Parathyroid adenoma (tissue), 2 donors: ENCODE data around the gene GRIN2C.

Source experiments
- H2AFZ ChIP-seq: fragments of 300-600 bp; sonication (generic); one replicate; pipeline ENCODE4 v1.7.0; 2017; ENCODE audit warnings: antibody characterized with exemption, mild to moderate bottlenecking
- H3K27ac ChIP-seq: fragments of 300-600 bp; sonication (generic); one replicate; pipeline ENCODE4 v1.7.0; 2017
- H3K27me3 ChIP-seq: fragments of 300-600 bp; sonication (generic); one replicate; pipeline ENCODE4 v1.7.0; 2017; ENCODE audit warnings: low read length; ENCODE audit not compliant: control insufficient read depth, insufficient read depth
- H3K36me3 ChIP-seq: fragments of 300-600 bp; sonication (generic); one replicate; pipeline ENCODE4 v1.7.0; 2017; ENCODE audit warnings: low read length; ENCODE audit not compliant: control insufficient read depth, insufficient read depth
- H3K4me1 ChIP-seq: fragments of 300-600 bp; sonication (generic); one replicate; pipeline ENCODE4 v1.7.0; 2017; ENCODE audit warnings: control low read depth
- H3K4me2 ChIP-seq: fragments of 300-600 bp; sonication (generic); one replicate; pipeline ENCODE4 v1.7.0; 2017; ENCODE audit warnings: low read length
- H3K4me3 ChIP-seq: fragments of 300-600 bp; sonication (generic); one replicate; pipeline ENCODE4 v1.7.0; 2017; ENCODE audit warnings: low read depth, low read length
- H3K79me2 ChIP-seq: fragments of 300-600 bp; sonication (generic); one replicate; pipeline ENCODE4 v1.7.0; 2017; ENCODE audit warnings: control low read depth
- H3K9ac ChIP-seq: fragments of 300-600 bp; sonication (generic); one replicate; pipeline ENCODE4 v1.7.0; 2017; ENCODE audit warnings: mild to moderate bottlenecking
- H3K9me3 ChIP-seq: fragments of 300-600 bp; sonication (generic); one replicate; pipeline ENCODE4 v1.7.0; 2017; ENCODE audit warnings: low read length; ENCODE audit not compliant: control insufficient read depth
- TF ChIP-seq, protein P1 (sequence below): fragments of 300-600 bp; sonication (generic); IDR thresholded peaks from one replicate; pipeline ENCODE4 v1.7.0; 2017; ENCODE audit warnings: antibody characterized with exemption, mild to moderate bottlenecking
- donor health status: primary hyperparathyroidism.

GRIN2C gene

GRCh38 chr17:74888469-74888868 is 28.8 kb upstream of the GRIN2C start:
- Histone ChIP-seq H3K4me2 (no peak overlapping the region), H3K79me2 (no peaks in the 10 kb centered on the region), H3K9ac (no peak overlapping the region), H3K27me3 (no peaks in the 10 kb centered on the region), H3K27ac (no peak overlapping the region), H3K36me3 (no peaks in the 10 kb centered on the region), H3K9me3 (no peaks in the 10 kb centered on the region), H3K4me1 (no peaks in the 10 kb centered on the region), H2AFZ (no peak overlapping the region), H3K4me3 (no peak overlapping the region)
- TF ChIP-seq, protein P1, sequence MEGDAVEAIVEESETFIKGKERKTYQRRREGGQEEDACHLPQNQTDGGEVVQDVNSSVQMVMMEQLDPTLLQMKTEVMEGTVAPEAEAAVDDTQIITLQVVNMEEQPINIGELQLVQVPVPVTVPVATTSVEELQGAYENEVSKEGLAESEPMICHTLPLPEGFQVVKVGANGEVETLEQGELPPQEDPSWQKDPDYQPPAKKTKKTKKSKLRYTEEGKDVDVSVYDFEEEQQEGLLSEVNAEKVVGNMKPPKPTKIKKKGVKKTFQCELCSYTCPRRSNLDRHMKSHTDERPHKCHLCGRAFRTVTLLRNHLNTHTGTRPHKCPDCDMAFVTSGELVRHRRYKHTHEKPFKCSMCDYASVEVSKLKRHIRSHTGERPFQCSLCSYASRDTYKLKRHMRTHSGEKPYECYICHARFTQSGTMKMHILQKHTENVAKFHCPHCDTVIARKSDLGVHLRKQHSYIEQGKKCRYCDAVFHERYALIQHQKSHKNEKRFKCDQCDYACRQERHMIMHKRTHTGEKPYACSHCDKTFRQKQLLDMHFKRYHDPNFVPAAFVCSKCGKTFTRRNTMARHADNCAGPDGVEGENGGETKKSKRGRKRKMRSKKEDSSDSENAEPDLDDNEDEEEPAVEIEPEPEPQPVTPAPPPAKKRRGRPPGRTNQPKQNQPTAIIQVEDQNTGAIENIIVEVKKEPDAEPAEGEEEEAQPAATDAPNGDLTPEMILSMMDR, result no peak

DNA sequence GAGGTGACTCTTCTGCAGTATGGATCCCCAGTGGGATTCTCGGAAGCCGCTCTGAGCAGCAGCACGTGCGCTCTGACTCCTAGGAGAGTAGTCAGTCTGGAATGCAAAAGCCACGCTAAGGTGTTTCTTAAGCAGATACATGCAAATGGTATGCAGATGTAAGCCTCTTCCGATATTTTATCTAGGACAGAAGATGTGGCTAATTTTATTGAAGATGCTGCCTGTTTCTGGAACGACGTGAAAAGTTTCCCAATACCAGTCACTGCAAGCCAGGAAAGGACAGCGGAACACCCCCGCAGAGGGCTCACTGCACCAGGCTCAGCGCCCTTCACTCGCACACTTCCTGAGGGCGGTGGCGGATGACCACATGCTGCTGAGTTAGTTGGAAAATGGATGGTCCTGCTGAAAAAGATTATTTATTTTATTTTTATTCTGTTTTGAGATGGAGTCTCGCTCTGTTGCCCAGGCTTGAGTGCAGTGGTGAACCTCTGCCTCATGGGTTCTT is 23.6 kb upstream of the GRIN2C start:
- TF ChIP-seq, protein P1, result no peak
- peaks cover under 1% of the 10 kb centered on the region for H3K4me1 ChIP-seq
- no peaks in the 10 kb centered on the region for H3K36me3 ChIP-seq
- no peak overlapping the region for H3K9ac ChIP-seq
- H2AFZ ChIP-seq, result no peak overlapping the region
- no peaks in the 10 kb centered on the region for H3K79me2 ChIP-seq
- H3K9me3 ChIP-seq, result no peaks in the 10 kb centered on the region
- no peak overlapping the region for H3K4me3 ChIP-seq
- no peak overlapping the region for H3K4me2 ChIP-seq
- no peak overlapping the region for H3K27ac ChIP-seq
- no peaks in the 10 kb centered on the region for H3K27me3 ChIP-seq

DNA sequence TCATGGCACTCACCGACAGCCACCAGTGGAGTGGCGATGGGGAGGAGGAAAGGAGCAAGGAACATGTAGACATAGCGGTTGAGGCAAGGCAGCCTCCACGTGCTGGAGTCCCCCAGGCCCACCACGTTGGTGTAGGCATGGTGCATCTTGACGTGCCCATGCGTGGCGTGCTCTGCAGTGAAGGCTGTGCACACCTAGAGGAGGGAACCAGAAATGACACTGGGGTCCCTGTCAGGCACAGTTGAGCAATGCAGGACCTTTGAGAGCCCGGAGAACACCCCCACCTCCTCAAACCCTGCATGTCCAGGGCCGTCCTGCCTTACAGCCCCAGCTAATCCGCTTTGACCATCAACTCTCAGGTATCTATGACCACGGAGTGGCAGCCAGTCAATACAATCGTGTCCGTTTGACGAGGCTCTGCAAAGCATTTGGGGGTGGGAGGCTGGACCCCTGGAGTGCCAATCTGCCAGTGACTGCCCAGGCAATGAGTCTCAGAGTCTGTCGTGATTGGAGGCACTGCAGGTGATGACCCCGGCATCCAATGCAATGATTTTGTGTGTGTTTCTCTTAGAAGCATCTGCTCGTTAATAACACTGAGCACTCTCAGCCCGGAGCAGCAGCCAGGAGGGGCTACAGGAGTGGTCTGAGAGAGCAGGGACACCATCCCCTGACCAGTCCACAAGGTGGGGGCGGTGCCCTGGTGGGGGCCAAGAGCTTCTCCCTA is 23.0 kb upstream of the GRIN2C start:
- no peaks in the 10 kb centered on the region for H3K9me3 ChIP-seq
- TF ChIP-seq, protein P1, result no peak
- no peak overlapping the region for H2AFZ ChIP-seq
- peaks cover 7% of the 10 kb centered on the region for H3K4me1 ChIP-seq
- H3K4me3 ChIP-seq, result no peak overlapping the region
- no peaks in the 10 kb centered on the region for H3K79me2 ChIP-seq
- H3K27me3 ChIP-seq, result no peaks in the 10 kb centered on the region
- H3K4me2 ChIP-seq, result no peak overlapping the region
- no peak overlapping the region for H3K27ac ChIP-seq
- H3K36me3 ChIP-seq, result no peaks in the 10 kb centered on the region
- no peak overlapping the region for H3K9ac ChIP-seq

DNA sequence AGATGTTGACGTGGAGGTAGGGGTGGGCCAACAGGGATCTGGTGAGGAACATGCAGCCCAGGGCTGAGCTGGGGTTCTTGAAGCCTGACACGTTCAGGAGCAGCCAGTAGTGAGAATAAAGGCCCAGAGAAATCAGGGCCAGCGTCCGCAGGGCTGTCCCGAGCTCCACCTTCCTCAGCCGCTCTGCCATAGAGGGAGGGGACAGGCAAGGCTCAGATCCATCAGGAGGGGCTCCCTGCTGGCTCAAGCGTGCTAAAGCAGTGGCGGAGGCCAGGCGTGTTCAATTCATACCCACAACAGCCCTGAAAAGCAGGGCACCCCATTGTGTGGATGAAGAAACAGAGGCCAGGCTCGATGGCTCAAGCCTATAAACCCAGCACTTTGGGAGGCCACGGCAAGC is 21.4 kb upstream of the GRIN2C start:
- Histone ChIP-seq H2AFZ (no peak overlapping the region), H3K27me3 (no peaks in the 10 kb centered on the region), H3K4me3 (no peak overlapping the region), H3K4me1 (peaks cover 11% of the 10 kb centered on the region), H3K9me3 (no peaks in the 10 kb centered on the region), H3K36me3 (no peaks in the 10 kb centered on the region), H3K9ac (no peak overlapping the region), H3K4me2 (no peak overlapping the region), H3K79me2 (no peaks in the 10 kb centered on the region), H3K27ac (no peak overlapping the region)
- TF ChIP-seq, protein P1, result no peak

- TF ChIP-seq, protein P1, result no peak
- no peaks in the 10 kb centered on the region for H3K36me3 ChIP-seq
- no peaks in the 10 kb centered on the region for H3K27me3 ChIP-seq
- no peaks in the 10 kb centered on the region for H3K9me3 ChIP-seq
- H3K4me2 ChIP-seq, result no peak overlapping the region
- no peak overlapping the region for H2AFZ ChIP-seq
- H3K27ac ChIP-seq, result no peak overlapping the region
- H3K9ac ChIP-seq, result no peak overlapping the region
- peaks cover 11% of the 10 kb centered on the region for H3K4me1 ChIP-seq
- H3K79me2 ChIP-seq, result no peaks in the 10 kb centered on the region
- H3K4me3 ChIP-seq, result no peak overlapping the region
Observed at GRCh38 chr17:74879308-74879707, 19.6 kb upstream of the GRIN2C start.
